Endothelial cell of umbilical vein (primary cell): ENCODE measurements around the gene TLN1. TPM values are rescaled to one million over a fixed set of nuclear protein-coding genes. Genes with fewer than 3 reads are reported as not detected.

ENCODE experiments used
- Bru-seq: library from RNA; stranded (reverse); fragments of 400-500 nt; gene quantifications from one replicate; lab custom pipeline; 2021; lab: Mats Ljungman, UMichigan
- BruChase-seq, 2 experiments: library from RNA; stranded (reverse); fragments of 400-500 nt; gene quantifications; one replicate each; lab custom pipeline; 2021; lab: Mats Ljungman, UMichigan
- BruUV-seq: library from RNA; stranded (reverse); fragments of 400-500 nt; replicated peaks from 2 replicates; lab custom pipeline; 2021; lab: Mats Ljungman, UMichigan
- CTCF ChIA-PET: fragments of 300-600, 350-600 bp; sonication (Branson Sonifier 250); formaldehyde crosslinking; loops from one replicate; lab custom pipeline; 2021; ENCODE audit warnings: antibody characterized with exemption, inconsistent platforms; lab: Charles Lee
- POLR2A ChIA-PET: fragments of 300-600, 350-600 bp; sonication (Branson Sonifier 250); formaldehyde crosslinking; loops from one replicate; lab custom pipeline; 2021; ENCODE audit warnings: antibody characterized with exemption, inconsistent platforms; lab: Charles Lee
- DNase-seq: peaks from one replicate; pipeline ENCODE4 v3.0.0-alpha.2; 2011; ENCODE audit warnings: low read depth, low spot score
- FAIRE-seq: peaks from 2 replicates; lab custom pipeline; 2011; peaks lifted over from hg19 to GRCh38; lab: Jason Lieb, UNC
- H2AFZ ChIP-seq: 2 replicates; pipeline ENCODE4 v1.6.0; 2012; ENCODE audit warnings: low read depth, low read length, control low read depth, inconsistent platforms
- H3K27ac ChIP-seq: 2 replicates; pipeline ENCODE4 v1.5.1; 2011; ENCODE audit warnings: low read depth, mild to moderate bottlenecking, control low read depth, low read length, moderate library complexity; ENCODE audit not compliant: insufficient read depth
- H3K27me3 ChIP-seq, 2 experiments: 2 replicates each; pipeline versions ENCODE4 v1.6.0 to v1.6.1; 2011; ENCODE audit warnings: low read length in 2 of 2, mixed read lengths in 1 of 2; ENCODE audit not compliant: control insufficient read depth in 2 of 2, insufficient read depth in 2 of 2
- H3K36me3 ChIP-seq, 2 experiments: 2 replicates in 1 of 2; 3 replicates in 1 of 2; pipeline ENCODE4 v1.5.1; 2011; ENCODE audit warnings: low read length in 2 of 2, mild to moderate bottlenecking in 1 of 2, moderate library complexity in 1 of 2; ENCODE audit not compliant: control insufficient read depth in 2 of 2, insufficient read depth in 2 of 2; ENCODE audit errors: extremely low read depth in 1 of 2
- H3K4me1 ChIP-seq: 3 replicates; pipeline ENCODE4 v1.5.1; 2011; ENCODE audit warnings: mild to moderate bottlenecking, low read length; ENCODE audit not compliant: control insufficient read depth, insufficient read depth; ENCODE audit errors: extremely low read depth
- H3K4me2 ChIP-seq: 2 replicates; pipeline ENCODE4 v1.6.1; 2011; ENCODE audit warnings: low read length, control low read depth, mixed read lengths; ENCODE audit not compliant: insufficient read depth
- H3K4me3 ChIP-seq, 3 experiments: fragments of 200-600 bp in 1 of 3; sonication (generic), shearing (Covaris generic) in 1 of 3; replicated peaks in 1 of 3; 2 replicates each; pipeline ENCODE4 v1.5.1; 2011 to 2016; ENCODE audit warnings: control low read depth in 3 of 3, low read length in 3 of 3, mild to moderate bottlenecking in 2 of 3, inconsistent platforms in 1 of 3, low read depth in 1 of 3, moderate library complexity in 1 of 3; ENCODE audit not compliant: insufficient read depth in 1 of 3
- H3K79me2 ChIP-seq: 2 replicates; pipeline ENCODE4 v1.6.0; 2012; ENCODE audit warnings: low read length, inconsistent platforms; ENCODE audit not compliant: control insufficient read depth, insufficient read depth
- H3K9ac ChIP-seq: replicated peaks from 2 replicates; pipeline ENCODE3; 2011; ENCODE audit warnings: low read length, control low read depth; ENCODE audit not compliant: insufficient read depth; ENCODE audit errors: extremely low read depth
- H3K9me1 ChIP-seq: replicated peaks from 3 replicates; pipeline ENCODE4 v1.6.0; 2011; ENCODE audit warnings: mild to moderate bottlenecking, low read length; ENCODE audit not compliant: control insufficient read depth, insufficient read depth; ENCODE audit errors: extremely low read depth
- H3K9me3 ChIP-seq: replicated peaks from 2 replicates; pipeline ENCODE4 v1.5.1; 2012; ENCODE audit warnings: low read length, inconsistent platforms; ENCODE audit not compliant: control insufficient read depth, insufficient read depth
- H4K20me1 ChIP-seq: replicated peaks from 2 replicates; pipeline ENCODE3; 2011; ENCODE audit warnings: mild to moderate bottlenecking, low read length; ENCODE audit not compliant: control insufficient read depth, insufficient read depth; ENCODE audit errors: extremely low read depth
- CTCF ChIP-seq, 2 donors: IDR thresholded peaks; 1 replicate in 1 of 2; 2 replicates in 1 of 2; pipeline ENCODE4 v1.5.1; 2011; ENCODE audit warnings: low read length in 2 of 2, mild to moderate bottlenecking in 2 of 2, moderate library complexity in 2 of 2, control low read depth in 1 of 2, inconsistent platforms in 1 of 2, low read depth in 1 of 2; ENCODE audit not compliant: insufficient read depth in 1 of 2; ENCODE audit errors: extremely low read depth in 1 of 2
- EZH2 ChIP-seq: IDR thresholded peaks from 2 replicates; pipeline ENCODE4 v1.6.1; 2012; ENCODE audit warnings: borderline replicate concordance, low read depth, mild to moderate bottlenecking, moderate library complexity, low read length, inconsistent platforms; ENCODE audit not compliant: severe bottlenecking
- MYC ChIP-seq: IDR thresholded peaks from one replicate; pipeline ENCODE4 v1.6.1; 2011; ENCODE audit warnings: mild to moderate bottlenecking, low read depth, low read length
- POLR2A ChIP-seq: IDR thresholded peaks from 2 replicates; pipeline ENCODE4 v1.6.1; 2012; ENCODE audit warnings: low read depth, mild to moderate bottlenecking, control low read depth, low read length
- POLR2AphosphoS5 ChIP-seq: IDR thresholded peaks from 2 replicates; pipeline ENCODE4 v1.6.1; 2012; ENCODE audit warnings: low read depth, mild to moderate bottlenecking, control low read depth, low read length, moderate library complexity; ENCODE audit not compliant: insufficient read depth
- dilution Hi-C: fragments of 300-500 bp; cut with MboI; formaldehyde crosslinking; loops from one replicate; pipeline ENCODE4 v1.15.0; 2019; ENCODE audit warnings: low sequenced_read_pairs; ENCODE audit not compliant: extremely low pct_ligation_motif_present
- intact Hi-C: fragments of 100-400 bp; cut with micrococcal nuclease; formaldehyde crosslinking; loops from one replicate; pipeline ENCODE4 v1.10.0; 2022
- long read RNA-seq: library from polyadenylated mRNA; stranded (forward); transcript quantifications from one replicate; pipeline ENCODE4 v2.0.0, GENCODE V29; 2021
- polyA minus RNA-seq, 3 experiments: library from RNA; depleted of rRNA, polyadenylated mRNA; stranded (reverse); fragments of >200 nt; gene quantifications; 1 replicate in 1 of 3; 2 replicates in 2 of 3; pipeline ENCODE4 v1.2.3, GENCODE V29; 2011
- polyA plus RNA-seq, 4 experiments: library from polyadenylated mRNA; depleted of rRNA in 3 of 4; stranded (reverse) in 3 of 4; unstranded in 1 of 4; fragments of >200 nt; gene quantifications; 2 replicates each; pipeline versions ENCODE4 v1.2.1 to v1.2.3, GENCODE V29; 2011 to 2012; ENCODE audit warnings: missing spikeins in 1 of 4
- total RNA-seq: library from RNA; stranded (reverse); gene quantifications from 2 replicates; pipeline ENCODE4 v1.2.3, GENCODE V29; 2021

TLN1 gene
- total RNA-seq, result 424 and 450 TPM in 2 replicates
- 120 and 137 TPM in 2 replicates for polyA plus RNA-seq
- polyA plus RNA-seq (2011; cell fraction: cytosol; rRNA removed), result 213 and 223 TPM in 2 replicates
- 252 and 278 TPM in 2 replicates for polyA plus RNA-seq (2011; cell fraction: nucleus; rRNA removed)
- 255 and 266 TPM in 2 replicates for polyA plus RNA-seq (2012)
- polyA minus RNA-seq, result 647 and 685 TPM in 2 replicates
- polyA minus RNA-seq (2011; cell fraction: cytosol; rRNA and poly(A)+ RNA removed), result 119 TPM
- 163 and 201 TPM in 2 replicates for polyA minus RNA-seq (2011; cell fraction: nucleus; rRNA and poly(A)+ RNA removed)
- percentile 87 among the genes with signal in this experiment for Bru-seq, nascent RNA
- BruChase-seq, experiment 1, labeled RNA remaining after a 6-hour chase, result percentile 98 among the genes with signal in this experiment
- percentile 94 among the genes with signal in this experiment for BruChase-seq, experiment 2, labeled RNA remaining after a 2-hour chase
- long read RNA-seq, full-length matches to known transcripts, result 20 of 221 reads
- long read RNA-seq, partial matches to known transcripts, result 178 of 221 reads
- long read RNA-seq, other reads (novel, unspliced or antisense), result 23 of 221 reads

- H3K79me2 ChIP-seq, result peaks cover 63% of the 10 kb centered on the region
- H3K4me2 ChIP-seq, result peak within 1 kb of the TSS; percentile 97
- POLR2A ChIA-PET, result interaction anchor here (0.7 to 1.4 kb wide), 5 partner anchors 11 to 82 kb away, joined by 3 to 7 read pairs (median 5); partner anchors contain the start of genes GBA2, HINT2 and RGP1
- no peaks in the 10 kb centered on the region for H4K20me1 ChIP-seq
- H3K9me1 ChIP-seq, result no peaks in the 10 kb centered on the region
- H3K27me3 ChIP-seq, result no peaks in the 10 kb centered on the region
- intact Hi-C loops (loop anchor here (1.0 to 2.0 kb wide), 8 partner anchors 17 to 177 kb away; partner anchors contain the start of genes CCDC107, GBA2, HINT2 and RGP1), dilution Hi-C loops (no loop called here)
- peak within 1 kb of the TSS; percentile 92 for H3K9ac ChIP-seq
- H3K4me1 ChIP-seq, result peaks cover 54% of the 10 kb centered on the region
- CTCF ChIA-PET, result interaction anchor here (0.6 to 3.7 kb wide), 19 partner anchors 9 to 187 kb away, joined by 3 to 32 read pairs (median 4); partner anchors contain the start of genes GBA2, HINT2, MSMP and RGP1
- no TSS peak for BruUV-seq
- peak within 1 kb of the TSS; percentile 15 for H2AFZ ChIP-seq
- DNase-seq, result peak; percentile 99
- peak; percentile 95 for FAIRE-seq
- H3K36me3 ChIP-seq, result peaks cover 11 to 17% of the 10 kb centered on the region in 2 experiments
- TF ChIP-seq POLR2AphosphoS5 (peak; percentile 94), EZH2 (no peak), MYC (no peak), CTCF (IDR thresholded peaks at IDR 0.05; ENCODE audit: extremely low read depth in 1 of 2, insufficient read depth in 1 of 2, low read depth in 1 of 2, low read length in 2 of 2) (peak in 1 of 2 donors; percentile 14), POLR2A (peak; percentile 48)
- H3K4me3 ChIP-seq, result peak within 1 kb of the TSS; percentile 46 to 92 (median 79)
- H3K9me3 ChIP-seq, result no peaks in the 10 kb centered on the region
- peak within 1 kb of the TSS; percentile 79 for H3K27ac ChIP-seq
These were observed at the start of gene TLN1, which contains the start of gene CREB3 for GRCh38 chr9:35732185-35732799. TSS of gene TLN1 (minus strand) at chr9:35732195. CDS start at chr9:35725694, 6,501 bp downstream. TSS of gene CREB3 (plus strand) at chr9:35732666. CDS start at chr9:35732773, 107 bp downstream.
